H1 (cell line): ENCODE results near the gene FLNA. TPM values are rescaled to one million over a fixed set of nuclear protein-coding genes. Genes with fewer than 3 reads are reported as not detected.

Source experiments
- CTCF ChIA-PET: fragments of 300-600 bp; sonication (Branson Sonifier 250); formaldehyde crosslinking; loops from one replicate; lab custom pipeline; 2021; ENCODE audit not compliant: partially characterized antibody; lab: Charles Lee
- POLR2A ChIA-PET: fragments of 300-600 bp; sonication (Branson Sonifier 250); formaldehyde crosslinking; loops from one replicate; lab custom pipeline; 2021; ENCODE audit warnings: inconsistent platforms; ENCODE audit not compliant: partially characterized antibody; lab: Charles Lee
- DNase-seq, 2 experiments: peaks; one replicate each; pipeline versions ENCODE4 v3.0.0 to v3.0.0-alpha.2; 2010 to 2022; ENCODE audit warnings: low spot score in 2 of 2, low read depth in 1 of 2, mixed read lengths in 1 of 2
- FAIRE-seq: peaks from 2 replicates; lab custom pipeline; 2011; peaks lifted over from hg19 to GRCh38; lab: Jason Lieb, UNC
- H2AFZ ChIP-seq: 2 replicates; pipeline ENCODE4 v1.8.1; 2012; ENCODE audit warnings: low read length, inconsistent platforms
- H2AK5ac ChIP-seq: 2 replicates; pipeline ENCODE4 v1.6.1; 2013; ENCODE audit warnings: low read depth, low read length
- H2BK120ac ChIP-seq: replicated peaks from 2 replicates; pipeline ENCODE3; 2013; ENCODE audit warnings: low read depth, low read length, inconsistent platforms
- H2BK12ac ChIP-seq: 2 replicates; pipeline ENCODE4 v1.6.1; 2013; ENCODE audit warnings: low read depth, low read length
- H2BK15ac ChIP-seq: 2 replicates; pipeline ENCODE4 v1.6.1; 2013; ENCODE audit warnings: low read length
- H2BK20ac ChIP-seq: 2 replicates; pipeline ENCODE4 v1.6.1; 2013; ENCODE audit warnings: low read length
- H2BK5ac ChIP-seq: 2 replicates; pipeline ENCODE4 v1.6.1; 2013; ENCODE audit warnings: low read depth, low read length
- H3K14ac ChIP-seq: 2 replicates; pipeline ENCODE4 v1.6.1; 2013; ENCODE audit warnings: inconsistent platforms; ENCODE audit not compliant: insufficient read length
- H3K18ac ChIP-seq: 2 replicates; pipeline ENCODE4 v1.6.1; 2013; ENCODE audit warnings: low read length; ENCODE audit errors: extremely low read depth
- H3K23ac ChIP-seq: 2 replicates; pipeline ENCODE4 v1.6.1; 2013; ENCODE audit warnings: inconsistent platforms; ENCODE audit not compliant: insufficient read length
- H3K23me2 ChIP-seq: 2 replicates; pipeline ENCODE4 v1.6.1; 2013; ENCODE audit warnings: low read depth, low read length
- H3K27ac ChIP-seq: 2 replicates; pipeline ENCODE4 v1.6.1; 2011; ENCODE audit warnings: low read depth, low read length, inconsistent platforms
- H3K27me3 ChIP-seq, 4 experiments: replicated peaks in 1 of 4; 1 replicate in 1 of 4; 2 replicates in 3 of 4; pipeline versions ENCODE4 v1.6.1 to v1.8.1; 2011 to 2013; ENCODE audit warnings: low read length in 3 of 4, mild to moderate bottlenecking in 3 of 4, inconsistent platforms in 2 of 4, mixed read lengths in 2 of 4, moderate library complexity in 1 of 4; ENCODE audit not compliant: control insufficient read depth in 3 of 4, insufficient read depth in 3 of 4; ENCODE audit errors: extremely low read depth in 1 of 4
- H3K36me3 ChIP-seq, 4 experiments: 2 replicates each; pipeline versions ENCODE4 v1.6.1 to v1.8.1; 2011 to 2013; ENCODE audit warnings: mild to moderate bottlenecking in 4 of 4, low read length in 3 of 4, moderate library complexity in 2 of 4, control low read depth in 1 of 4, inconsistent platforms in 1 of 4; ENCODE audit not compliant: insufficient read depth in 4 of 4, control insufficient read depth in 2 of 4
- H3K4ac ChIP-seq: replicated peaks from 2 replicates; pipeline ENCODE3; 2013; ENCODE audit warnings: low read length, low read depth, mixed read lengths, inconsistent platforms; ENCODE audit not compliant: insufficient read length
- H3K4me1 ChIP-seq, 4 experiments: replicated peaks in 1 of 4; 1 replicate in 1 of 4; 2 replicates in 3 of 4; pipeline versions ENCODE4 v1.6.1 to v1.8.1; 2011 to 2013; ENCODE audit warnings: low read length in 3 of 4, inconsistent platforms in 2 of 4, mixed read lengths in 1 of 4; ENCODE audit not compliant: insufficient read depth in 4 of 4, control insufficient read depth in 3 of 4
- H3K4me2 ChIP-seq, 2 experiments: 2 replicates each; pipeline versions ENCODE4 v1.6.1 to v1.8.1; 2011 to 2013; ENCODE audit warnings: low read depth in 2 of 2, low read length in 2 of 2, control low read depth in 1 of 2, inconsistent platforms in 1 of 2, mild to moderate bottlenecking in 1 of 2; ENCODE audit not compliant: insufficient read depth in 1 of 2
- H3K4me3 ChIP-seq, 4 experiments: fragments of 200-600, 300-600 bp in 1 of 4; sonication (generic), shearing (Covaris generic), sonication (Bioruptor Twin) in 1 of 4; 2 replicates each; pipeline versions ENCODE4 v1.5.1 to v1.8.1; 2011 to 2016; ENCODE audit warnings: low read length in 4 of 4, low read depth in 3 of 4, control low read depth in 2 of 4, inconsistent platforms in 2 of 4, mild to moderate bottlenecking in 2 of 4, mixed read lengths in 1 of 4, moderate library complexity in 1 of 4; ENCODE audit not compliant: insufficient read depth in 2 of 4; ENCODE audit errors: extremely low read depth in 1 of 4
- H3K56ac ChIP-seq: replicated peaks from 2 replicates; pipeline ENCODE3; 2013; ENCODE audit warnings: low read depth, mild to moderate bottlenecking, mixed read lengths, low read length, inconsistent platforms; ENCODE audit not compliant: insufficient read length
- H3K79me1 ChIP-seq: 2 replicates; pipeline ENCODE4 v1.6.1; 2013; ENCODE audit warnings: low read depth, low read length, control low read depth
- H3K79me2 ChIP-seq, 2 experiments: 2 replicates each; pipeline versions ENCODE4 v1.6.1 to v1.8.1; 2012 to 2013; ENCODE audit warnings: low read length in 2 of 2, mild to moderate bottlenecking in 2 of 2, inconsistent platforms in 1 of 2; ENCODE audit not compliant: insufficient read depth in 2 of 2, control insufficient read depth in 1 of 2
- H3K9ac ChIP-seq, 4 experiments: replicated peaks in 1 of 4; 1 replicate in 1 of 4; 2 replicates in 3 of 4; pipeline versions ENCODE4 v1.6.1 to v1.8.1; 2011 to 2013; ENCODE audit warnings: low read depth in 3 of 4, low read length in 3 of 4, control low read depth in 2 of 4, mild to moderate bottlenecking in 2 of 4, moderate library complexity in 2 of 4, inconsistent platforms in 1 of 4; ENCODE audit errors: extremely low read depth in 1 of 4
- H3K9me3 ChIP-seq, 2 experiments: 2 replicates each; pipeline versions ENCODE4 v1.6.1 to v1.8.1; 2012 to 2013; ENCODE audit warnings: mild to moderate bottlenecking in 2 of 2, moderate library complexity in 2 of 2, control low read depth in 1 of 2, inconsistent platforms in 1 of 2, low read depth in 1 of 2, low read length in 1 of 2, mixed read lengths in 1 of 2; ENCODE audit not compliant: insufficient read depth in 2 of 2
- H4K20me1 ChIP-seq, 2 experiments: replicated peaks in 1 of 2; 2 replicates each; pipeline versions ENCODE3 to v1.8.1; 2011 to 2013; ENCODE audit warnings: inconsistent platforms in 2 of 2, low read length in 2 of 2, mild to moderate bottlenecking in 1 of 2; ENCODE audit not compliant: insufficient read depth in 2 of 2, control insufficient read depth in 1 of 2
- H4K5ac ChIP-seq: 2 replicates; pipeline ENCODE4 v1.6.1; 2013; ENCODE audit warnings: low read length, low read depth, mixed read lengths, inconsistent platforms; ENCODE audit not compliant: insufficient read length
- H4K8ac ChIP-seq: 2 replicates; pipeline ENCODE4 v1.8.0; 2013; ENCODE audit warnings: mild to moderate bottlenecking, moderate library complexity, low read length, inconsistent platforms; ENCODE audit not compliant: insufficient read depth; ENCODE audit errors: extremely low read depth
- H4K91ac ChIP-seq: replicated peaks from 2 replicates; pipeline ENCODE3; 2013; ENCODE audit warnings: low read length, mixed read lengths, inconsistent platforms; ENCODE audit not compliant: insufficient read length
- GTF2F1 ChIP-seq: IDR thresholded peaks from 2 replicates; pipeline ENCODE4 v1.6.1; 2012; ENCODE audit warnings: low read depth, low read length, improper control_type of control experiment, borderline replicate concordance
- KDM4A ChIP-seq: IDR thresholded peaks from one replicate; pipeline ENCODE4 v1.7.1; 2012; ENCODE audit warnings: low read depth, mild to moderate bottlenecking, moderate library complexity, low read length, inconsistent platforms; ENCODE audit not compliant: severe bottlenecking
- KDM5A ChIP-seq: fragments of 200-600 bp; IDR thresholded peaks from 2 replicates; pipeline ENCODE4 v1.7.1; 2012; ENCODE audit warnings: mild to moderate bottlenecking, low read length, inconsistent platforms, mixed read lengths
- RNF2 ChIP-seq: fragments of 200-900, 300-1000 bp; sonication (generic); IDR thresholded peaks from 2 replicates; pipeline ENCODE4 v1.7.1; 2016; ENCODE audit warnings: borderline replicate concordance, low read depth, mild to moderate bottlenecking, antibody characterized with exemption, low read length; ENCODE audit not compliant: poor library complexity, severe bottlenecking; ENCODE audit errors: missing control alignments
- RXRA ChIP-seq: IDR thresholded peaks from 2 replicates; pipeline ENCODE4 v1.6.1; 2011; ENCODE audit warnings: low read depth, mild to moderate bottlenecking, low read length, moderate library complexity; ENCODE audit not compliant: insufficient read depth
- SAP30 ChIP-seq: fragments of 300-600 bp; sonication (generic); IDR thresholded peaks from 2 replicates; pipeline ENCODE4 v1.7.1; 2012; ENCODE audit warnings: low read length, moderate library complexity, mild to moderate bottlenecking, inconsistent platforms; ENCODE audit not compliant: insufficient read depth, insufficient replicate concordance
- SIN3A ChIP-seq, 2 experiments: IDR thresholded peaks in 1 of 2; conservative IDR thresholded peaks in 1 of 2; 2 replicates each; pipeline ENCODE4 v1.6.1; 2011 to 2012; ENCODE audit warnings: low read length in 2 of 2, improper control_type of control experiment in 1 of 2, low read depth in 1 of 2, mild to moderate bottlenecking in 1 of 2
- SRF ChIP-seq: IDR thresholded peaks from 2 replicates; pipeline ENCODE4 v1.6.1; 2011; ENCODE audit warnings: mild to moderate bottlenecking, low read depth, low read length, moderate library complexity
- SUZ12 ChIP-seq: fragments of 200-600 bp; sonication (generic); IDR thresholded peaks from 2 replicates; pipeline ENCODE4 v1.6.1; 2012; ENCODE audit warnings: mild to moderate bottlenecking, inconsistent platforms, low read length, moderate library complexity, mixed read lengths
- TEAD4 ChIP-seq: IDR thresholded peaks from 2 replicates; pipeline ENCODE4 v1.6.1; 2012; ENCODE audit warnings: low read depth, low read length, inconsistent platforms, mixed read lengths
- YY1 ChIP-seq: IDR thresholded peaks from 2 replicates; pipeline ENCODE4 v1.6.1; 2011; ENCODE audit warnings: low read depth, mild to moderate bottlenecking, low read length
- ZNF274 ChIP-seq: IDR thresholded peaks from 2 replicates; pipeline ENCODE4 v1.7.0; 2012; ENCODE audit warnings: low read length, borderline replicate concordance; ENCODE audit errors: extremely low read depth
- WGBS, 2 experiments: shearing (Covaris generic) in 1 of 2; methylation state at CpG; one replicate each; pipeline versions ENCODE4 v1.1.6 to v1.1.7; 2013 to 2015; ENCODE audit warnings: low lambda C conversion rate in 2 of 2, mixed read lengths in 2 of 2, inconsistent platforms in 1 of 2, low coverage in 1 of 2, missing lambda C conversion rate in 1 of 2; ENCODE audit not compliant: insufficient replicate concordance in 2 of 2, insufficient coverage in 1 of 2, insufficient read length in 1 of 2; ENCODE audit errors: extremely low coverage in 1 of 2, missing lambda C conversion rate in 1 of 2; 5-methylcytosine and 5-hydroxymethylcytosine counted together
- polyA plus RNA-seq, 7 experiments: library from polyadenylated mRNA; depleted of rRNA in 3 of 7; stranded (reverse) in 5 of 7; unstranded in 2 of 7; fragments of >200 nt in 5 of 7; fragments of 200-250 nt in 2 of 7; gene quantifications; 1 replicate in 5 of 7; 2 replicates in 1 of 7; 4 replicates in 1 of 7; pipeline versions ENCODE4 v1.2.1 to v1.2.3, GENCODE V29; 2011 to 2013; ENCODE audit warnings: missing spikeins in 2 of 7, mixed read lengths in 2 of 7
- total RNA-seq: library from RNA; stranded (reverse); fragmentation: NEBNext Ultra II Directional; extraction: Animal tissue kit (Norgen Biotek cat#: 25700); gene quantifications from 2 replicates; pipeline ENCODE4 v1.2.1, GENCODE V29; 2021

The FLNA gene
- total and polyA plus RNA-seq, 2 of the 8 experiments (the other 6 are each of a cell fraction or from before 2014, with no cell fraction given): 315 to 925 TPM

- Histone ChIP-seq H2AFZ (no peak overlapping the region), H2BK120ac (no peak overlapping the region), H3K4me1 (peaks cover 2 to 11% (median 3%) of the 10 kb centered on the region in 4 experiments; a peak in 4 of 7 replicates), H3K79me2 (no peaks in the 10 kb centered on the region), H3K4me3 (peak overlapping the region in 3 of 4 experiments; percentile 21 to 52 (median 23); a peak in 4 of 8 replicates), H4K5ac (no peak overlapping the region), H3K23ac (no peak overlapping the region), H4K8ac (no peak overlapping the region), H3K23me2 (no peaks in the 10 kb centered on the region), H2BK20ac (no peak overlapping the region), H2AK5ac (no peak overlapping the region), H3K18ac (no peak overlapping the region), H3K27me3 (no peaks in the 10 kb centered on the region), H3K14ac (no peak overlapping the region), H2BK5ac (no peak overlapping the region), H3K9ac (no peak overlapping the region; a peak in 2 of 7 replicates), H4K91ac (no peak overlapping the region), H3K27ac (no peak overlapping the region), H3K56ac (no peak overlapping the region), H4K20me1 (no peaks in the 10 kb centered on the region), H2BK15ac (no peak overlapping the region), H3K79me1 (no peaks in the 10 kb centered on the region), H2BK12ac (no peak overlapping the region), H3K9me3 (no peaks in the 10 kb centered on the region), H3K36me3 (peaks cover 0 to 2% (median 0%) of the 10 kb centered on the region in 4 experiments; a peak in 1 of 8 replicates), H3K4ac (no peak overlapping the region), H3K4me2 (peak overlapping the region; percentile 64 to 66)
- WGBS, 2 experiments: 66% methylated on average over 7 of the region's 10 CpGs; no CpG with 5 or more reads in 1 of the 2 experiments
- no peak for FAIRE-seq
- no peak for DNase-seq
- ChIA-PET CTCF (interaction anchor here (1.4 to 2.3 kb wide), 3 partner anchors 10 to 486 kb away, joined by 3 to 10 read pairs (median 10); partner anchors contain the start of genes FLNA and RPL10), POLR2A (interaction anchor here (0.8 to 6.4 kb wide), 6 partner anchors 10 to 81 kb away, joined by 3 to 124 read pairs (median 8); partner anchors contain the start of genes ATP6AP1, EMD, RPL10 and SLC10A3)
- TF ChIP-seq ZNF274: no peak
- TF ChIP-seq SIN3A (conservative IDR thresholded peaks at IDR 0.05 in 1 of 2, IDR thresholded peaks at IDR 0.05 in 1 of 2; ENCODE audit: low read depth in 1 of 2, low read length in 2 of 2): no peak
- TF ChIP-seq SAP30: no peak
- TF ChIP-seq YY1: no peak
- TF ChIP-seq GTF2F1: no peak
- no peak for TF ChIP-seq RNF2
- no peak for TF ChIP-seq TEAD4
- TF ChIP-seq SUZ12: no peak
- TF ChIP-seq SRF: no peak
- TF ChIP-seq RXRA: no peak
- no peak for TF ChIP-seq KDM4A
- TF ChIP-seq KDM5A: no peak
These were observed 34.3 kb upstream of the FLNA start for GRCh38 chrX:154408659-154409221.
